Naive thymus-derived CD4-positive, alpha-beta T cell (primary cell): ENCODE measurements around the gene STK17B. TPM values are rescaled to one million over a fixed set of nuclear protein-coding genes. Genes with fewer than 3 reads are reported as not detected.

Source experiments
- ATAC-seq: fragments of 150-1000 bp; cut with Tn5 transposase; 2 replicates; pipeline ENCODE4 v1.10.0; 2021; ENCODE audit warnings: mild to moderate bottlenecking, moderate library complexity
- CTCF ChIA-PET: fragments of 350-600 bp; sonication (Branson Sonifier 250); formaldehyde crosslinking; loops from one replicate; lab custom pipeline; 2021; ENCODE audit warnings: antibody characterized with exemption; lab: Charles Lee
- POLR2A ChIA-PET: fragments of 350-600 bp; sonication (Branson Sonifier 250); formaldehyde crosslinking; loops from one replicate; lab custom pipeline; 2021; ENCODE audit warnings: antibody characterized with exemption, inconsistent platforms; lab: Charles Lee
- DNase-seq, 9 donors: peaks; one replicate each; pipeline versions ENCODE4 v3.0.0 to v3.0.0-alpha.2; 2020 to 2022; ENCODE audit warnings: mixed read lengths in 1 of 9
- H3K27ac ChIP-seq: one replicate; pipeline ENCODE4 v1.7.0; 2013; ENCODE audit warnings: mild to moderate bottlenecking, low read depth, low read length, moderate library complexity
- H3K27me3 ChIP-seq, 2 donors: one replicate each; pipeline ENCODE4 v1.7.0; 2013; ENCODE audit warnings: low read length in 2 of 2, mild to moderate bottlenecking in 2 of 2, moderate library complexity in 2 of 2; ENCODE audit not compliant: control insufficient read depth in 2 of 2, insufficient read depth in 2 of 2
- H3K36me3 ChIP-seq, 3 experiments: 1 replicate in 2 of 3; 2 replicates in 1 of 3; pipeline ENCODE4 v1.7.0; 2013; ENCODE audit warnings: low read length in 3 of 3, mild to moderate bottlenecking in 3 of 3, moderate library complexity in 1 of 3; ENCODE audit not compliant: insufficient read depth in 3 of 3, control insufficient read depth in 2 of 3
- H3K4me1 ChIP-seq, 2 donors: one replicate each; pipeline ENCODE4 v1.7.0; 2013; ENCODE audit warnings: low read length in 2 of 2, mild to moderate bottlenecking in 2 of 2, moderate library complexity in 1 of 2; ENCODE audit not compliant: control insufficient read depth in 2 of 2, insufficient read depth in 2 of 2
- H3K4me3 ChIP-seq: 2 replicates; pipeline ENCODE4 v1.7.0; 2013; ENCODE audit warnings: mild to moderate bottlenecking, low read length
- H3K9me3 ChIP-seq, 3 experiments: 1 replicate in 2 of 3; 2 replicates in 1 of 3; pipeline ENCODE4 v1.7.0; 2013; ENCODE audit warnings: low read length in 3 of 3; ENCODE audit not compliant: control insufficient read depth in 2 of 3
- H3K27ac Mint-ChIP-seq, 9 donors: one replicate each; pipeline ENCODE4 v1.8.0; 2020 to 2022; ENCODE audit warnings: mixed read lengths in 9 of 9, mild to moderate bottlenecking in 8 of 9, moderate library complexity in 5 of 9, inconsistent platforms in 2 of 9
- H3K27me3 Mint-ChIP-seq, 5 donors: one replicate each; pipeline ENCODE4 v1.8.0; 2021 to 2022; ENCODE audit warnings: mixed read lengths in 5 of 5, mild to moderate bottlenecking in 1 of 5
- H3K36me3 Mint-ChIP-seq, 5 donors: one replicate each; pipeline ENCODE4 v1.8.0; 2020 to 2022; ENCODE audit warnings: mixed read lengths in 5 of 5, mild to moderate bottlenecking in 3 of 5, inconsistent platforms in 1 of 5
- H3K4me1 Mint-ChIP-seq, 7 donors: one replicate each; pipeline ENCODE4 v1.8.0; 2020 to 2022; ENCODE audit warnings: mixed read lengths in 7 of 7, mild to moderate bottlenecking in 3 of 7, inconsistent platforms in 1 of 7
- H3K4me3 Mint-ChIP-seq, 10 donors: one replicate each; pipeline ENCODE4 v1.8.0; 2020 to 2022; ENCODE audit warnings: mild to moderate bottlenecking in 10 of 10, mixed read lengths in 10 of 10, moderate library complexity in 6 of 10, inconsistent platforms in 2 of 10
- H3K9me3 Mint-ChIP-seq, 11 donors: one replicate each; pipeline ENCODE4 v1.8.0; 2020 to 2022; ENCODE audit warnings: mixed read lengths in 11 of 11, mild to moderate bottlenecking in 4 of 11, inconsistent platforms in 1 of 11, moderate library complexity in 1 of 11
- intact Hi-C, 2 donors: fragments of 100-400 bp; cut with micrococcal nuclease; formaldehyde crosslinking; loops; one replicate each; pipeline ENCODE4 v1.15.1; 2023
- polyA plus RNA-seq, 2 donors: library from polyadenylated mRNA; unstranded; fragments of 300-500 nt; fragmentation: Illumina TruSeq; gene quantifications; one replicate each; pipeline ENCODE4 v1.2.3, GENCODE V29; 2021
- total RNA-seq, 6 experiments: library from RNA in 5 of 6; stranded (reverse) in 5 of 6; gene quantifications; 1 replicate in 5 of 6; 2 replicates in 1 of 6; pipeline ENCODE4 v1.2.3 and lab custom pipeline; 2021 to 2026

The STK17B gene
- total and polyA plus RNA-seq, 7 experiments from 2014 or later: 66.0 to 513 (median 293) TPM

GRCh38 chr2:196205881-196206435 lies 34.6 kb upstream of the STK17B start:
- Histone ChIP-seq H3K27me3 (no peaks in the 10 kb centered on the region), H3K27ac (no peak overlapping the region), H3K36me3 (no peaks in the 10 kb centered on the region), H3K4me3 (no peak overlapping the region), H3K9me3 (no peaks in the 10 kb centered on the region), H3K4me1 (peaks cover 17 to 31% of the 10 kb centered on the region in 2 donors)
- CTCF ChIA-PET: interaction anchor here (1.6 kb wide), 1 partner anchor 15 kb away, joined by 5 read pairs; no protein-coding TSS in a partner anchor
- Mint-ChIP-seq H3K4me3 (no peak overlapping the region), H3K27me3 (no peaks in the 10 kb centered on the region), H3K27ac (peak overlapping the region in 7 of 9 donors; percentile 28 to 85 (median 66)), H3K9me3 (peaks cover 0 to 5% (median under 1%) of the 10 kb centered on the region in 11 donors), H3K4me1 (peaks cover 29 to 75% (median 51%) of the 10 kb centered on the region in 7 donors), H3K36me3 (peaks cover 0 to 25% (median 0%) of the 10 kb centered on the region in 5 donors)
- no peak for DNase-seq
- POLR2A ChIA-PET: interaction anchor here (1.0 to 3.4 kb wide), 8 partner anchors 10 to 40 kb away, joined by 3 to 29 read pairs (median 12); partner anchors contain the start of gene STK17B
- intact Hi-C loops: no loop called here
- ATAC-seq: no peak

DNA sequence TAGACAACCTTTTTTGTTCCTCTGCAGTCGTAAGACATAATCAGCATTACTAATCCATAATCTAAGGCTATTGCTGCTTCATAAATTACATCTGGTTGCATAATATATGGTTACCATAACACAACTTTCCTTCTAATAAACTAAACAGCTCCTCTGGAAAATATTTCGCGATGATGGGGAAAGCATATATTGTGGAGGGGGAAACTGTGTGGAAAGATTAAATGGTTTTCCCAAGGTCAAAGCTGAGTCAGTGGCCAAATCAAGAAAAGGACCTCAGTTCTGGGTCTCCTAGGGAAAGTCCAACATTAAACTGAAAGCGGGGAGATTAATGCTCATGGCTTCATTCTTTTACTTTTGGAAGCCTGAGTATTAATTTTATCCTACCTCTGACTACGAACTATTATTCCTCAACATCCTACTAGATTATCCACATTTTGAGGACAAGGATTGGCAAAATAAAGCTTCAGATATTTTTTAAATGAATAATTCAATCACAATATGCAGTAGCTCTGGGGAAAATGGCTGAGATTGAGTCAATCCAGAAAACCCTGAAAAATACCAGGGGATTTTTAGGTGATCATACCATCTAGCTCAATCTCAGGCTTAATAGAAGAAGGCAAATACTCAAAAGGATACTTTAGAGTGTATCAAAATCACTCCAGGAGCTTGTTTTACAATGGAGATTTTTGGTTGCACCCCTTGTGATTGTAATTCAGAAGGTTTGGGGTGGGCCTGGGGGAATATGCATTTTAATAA lies 33.8 kb upstream of the STK17B start:
- Histone ChIP-seq H3K36me3 (no peaks in the 10 kb centered on the region), H3K27ac (no peak overlapping the region), H3K9me3 (no peaks in the 10 kb centered on the region), H3K27me3 (no peaks in the 10 kb centered on the region), H3K4me1 (peaks cover 21 to 36% of the 10 kb centered on the region in 2 donors), H3K4me3 (no peak overlapping the region)
- peak overlapping the region in 2 of 9 donors; percentile 66 to 69 for H3K27ac Mint-ChIP-seq
- no peaks in the 10 kb centered on the region for H3K27me3 Mint-ChIP-seq
- peaks cover 28 to 78% (median 56%) of the 10 kb centered on the region in 7 donors for H3K4me1 Mint-ChIP-seq
- ATAC-seq (no peak), DNase-seq (no peak)
- H3K4me3 Mint-ChIP-seq: no peak overlapping the region
- CTCF ChIA-PET: interaction anchor here (1.6 kb wide), 1 partner anchor 15 kb away, joined by 5 read pairs; no protein-coding TSS in a partner anchor
- peaks cover 0 to 27% (median 0%) of the 10 kb centered on the region in 5 donors for H3K36me3 Mint-ChIP-seq
- POLR2A ChIA-PET: interaction anchor here (1.0 to 3.4 kb wide), 13 partner anchors 9 to 71 kb away, joined by 3 to 29 read pairs (median 6); partner anchors contain the start of gene STK17B
- intact Hi-C loops: no loop called here
- peaks cover 0 to 5% (median 0%) of the 10 kb centered on the region in 11 donors for H3K9me3 Mint-ChIP-seq

DNA sequence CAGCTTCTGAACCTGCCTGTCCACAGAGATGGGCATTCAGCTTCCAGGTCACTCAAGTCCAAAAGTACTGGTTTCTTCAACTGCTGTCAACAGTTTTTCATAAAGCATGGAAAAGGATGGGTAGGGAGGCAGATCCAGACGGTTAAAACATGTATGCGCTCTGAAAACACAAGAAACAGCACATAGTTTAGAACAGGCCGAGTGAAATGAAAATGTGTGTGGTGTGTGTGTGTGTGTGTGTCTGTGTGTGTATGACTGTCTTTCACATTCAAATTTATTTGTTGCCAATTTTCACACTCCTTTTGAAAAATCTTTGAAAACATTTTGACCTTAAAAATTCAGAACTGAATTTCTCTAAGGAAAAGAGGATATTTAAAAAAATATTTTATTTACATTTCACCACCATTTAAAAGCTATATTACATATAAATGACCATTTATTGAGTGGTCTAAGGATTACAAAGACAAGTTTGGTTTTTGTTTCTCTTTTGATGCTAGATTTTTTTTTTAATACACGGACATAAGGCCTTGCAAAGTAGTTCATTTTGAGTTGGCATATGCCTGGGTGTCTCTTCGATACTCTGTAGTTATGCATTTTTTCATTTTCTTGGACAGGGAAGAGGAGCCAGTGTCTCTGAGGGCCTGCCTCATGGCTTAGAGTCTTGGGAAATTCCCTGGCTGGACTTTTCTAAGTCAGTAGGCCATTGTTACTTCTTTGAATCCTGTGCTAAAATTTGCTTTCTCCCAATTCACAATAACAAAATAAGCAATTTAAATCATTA lies 30.0 kb upstream of the STK17B start:
- intact Hi-C loops: loop anchor here in 1 of 2 donors (2.0 kb wide), 1 partner anchor 19 kb away; no protein-coding TSS in a partner anchor
- H3K27me3 ChIP-seq: no peaks in the 10 kb centered on the region
- peak overlapping the region; percentile 65 for H3K27ac ChIP-seq
- H3K27ac Mint-ChIP-seq: peak overlapping the region; percentile 75 to 94 (median 88)
- H3K9me3 Mint-ChIP-seq: peaks cover 0 to 5% (median 0%) of the 10 kb centered on the region in 11 donors
- H3K9me3 ChIP-seq: no peaks in the 10 kb centered on the region
- H3K4me3 Mint-ChIP-seq: peak overlapping the region; percentile 58 to 82 (median 74)
- peaks cover 15 to 66% (median 44%) of the 10 kb centered on the region in 7 donors for H3K4me1 Mint-ChIP-seq
- no peaks in the 10 kb centered on the region for H3K27me3 Mint-ChIP-seq
- ATAC-seq: no peak
- no peak for DNase-seq
- ChIA-PET CTCF (interaction anchor here (0.7 to 1.6 kb wide), 4 partner anchors 18 to 23 kb away, joined by 3 to 7 read pairs (median 4); no protein-coding TSS in a partner anchor), POLR2A (interaction anchor here (0.7 to 11.1 kb wide), 12 partner anchors 9 to 123 kb away, joined by 3 to 124 read pairs (median 14); partner anchors contain the start of gene STK17B)
- peak overlapping the region; percentile 45 for H3K4me3 ChIP-seq
- H3K36me3 Mint-ChIP-seq: peaks cover 0 to 21% (median 0%) of the 10 kb centered on the region in 5 donors
- no peaks in the 10 kb centered on the region for H3K36me3 ChIP-seq
- H3K4me1 ChIP-seq: peaks cover 28 to 29% of the 10 kb centered on the region in 2 donors

DNA sequence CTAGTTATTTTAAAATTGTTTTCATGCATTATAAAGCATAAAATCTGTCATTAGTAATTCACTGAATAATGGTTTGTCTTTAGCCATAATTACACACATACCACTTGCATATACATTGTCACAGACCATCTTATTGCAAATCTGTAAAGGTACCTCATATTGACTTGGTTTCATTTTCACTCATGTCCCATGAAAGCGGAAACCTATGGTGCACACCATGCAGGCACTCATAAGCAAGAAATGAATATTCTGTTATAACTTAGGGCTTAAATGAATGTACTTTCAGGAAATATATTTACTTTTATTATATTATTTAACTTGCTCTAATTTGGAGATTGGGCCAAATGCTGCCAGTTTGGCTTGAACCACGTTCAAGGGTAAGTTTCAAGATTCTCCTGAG lies 29.2 kb upstream of the STK17B start:
- Histone ChIP-seq H3K4me1 (peaks cover 28 to 34% of the 10 kb centered on the region in 2 donors), H3K36me3 (no peaks in the 10 kb centered on the region), H3K4me3 (peak overlapping the region; percentile 45), H3K9me3 (no peaks in the 10 kb centered on the region), H3K27ac (peak overlapping the region; percentile 65), H3K27me3 (no peaks in the 10 kb centered on the region)
- CTCF ChIA-PET: interaction anchor here (0.8 to 1.6 kb wide), 3 partner anchors 18 to 37 kb away, joined by 3 to 7 read pairs (median 3); no protein-coding TSS in a partner anchor
- POLR2A ChIA-PET: interaction anchor here (0.8 to 11.1 kb wide), 11 partner anchors 10 to 123 kb away, joined by 3 to 124 read pairs (median 17); partner anchors contain the start of gene STK17B
- no peaks in the 10 kb centered on the region for H3K27me3 Mint-ChIP-seq
- H3K4me3 Mint-ChIP-seq: peak overlapping the region; percentile 41 to 83 (median 75)
- H3K9me3 Mint-ChIP-seq: peaks cover 0 to 11% (median 0%) of the 10 kb centered on the region in 11 donors
- DNase-seq: peak in 3 of 9 donors; percentile 34 to 49 (median 43)
- intact Hi-C loops: loop anchor here (1.0 to 2.0 kb wide), 4 partner anchors 9 to 18 kb away; no protein-coding TSS in a partner anchor
- H3K4me1 Mint-ChIP-seq: peaks cover 20 to 71% (median 53%) of the 10 kb centered on the region in 7 donors
- H3K36me3 Mint-ChIP-seq: peaks cover 0 to 27% (median 0%) of the 10 kb centered on the region in 5 donors
- H3K27ac Mint-ChIP-seq: peak overlapping the region; percentile 54 to 94 (median 87)
- ATAC-seq: peak; percentile 78

DNA sequence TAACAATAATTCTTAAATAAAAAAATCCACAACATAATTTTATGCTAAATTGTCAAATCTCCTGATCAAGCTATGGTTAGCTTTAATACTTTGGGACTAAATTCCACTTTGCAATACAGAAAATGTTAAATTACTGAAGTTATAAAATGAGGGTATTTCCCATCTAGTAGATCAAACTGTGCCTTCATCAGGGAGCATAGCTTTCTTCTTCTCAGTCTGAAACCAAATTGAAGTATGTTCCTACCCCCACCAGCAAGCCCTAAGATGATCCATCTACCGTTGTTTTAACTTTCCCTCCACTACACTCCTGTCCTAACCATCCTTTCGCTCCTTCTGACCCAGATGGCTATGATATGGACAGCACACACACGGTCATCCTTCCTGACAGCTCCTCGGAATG lies 24.4 kb upstream of the STK17B start:
- H3K27ac Mint-ChIP-seq: peak overlapping the region; percentile 33 to 85 (median 70)
- no peak for DNase-seq
- peaks cover 18 to 46% of the 10 kb centered on the region in 2 donors for H3K4me1 ChIP-seq
- intact Hi-C loops: no loop called here
- H3K4me3 Mint-ChIP-seq: peak overlapping the region in 8 of 10 donors; percentile 3 to 55 (median 27)
- peaks cover 0 to 9% (median 0%) of the 10 kb centered on the region in 11 donors for H3K9me3 Mint-ChIP-seq
- no peaks in the 10 kb centered on the region for H3K36me3 ChIP-seq
- no peaks in the 10 kb centered on the region for H3K9me3 ChIP-seq
- H3K27me3 Mint-ChIP-seq: no peaks in the 10 kb centered on the region
- H3K4me1 Mint-ChIP-seq: peaks cover 25 to 84% (median 72%) of the 10 kb centered on the region in 7 donors
- no peak overlapping the region for H3K27ac ChIP-seq
- H3K27me3 ChIP-seq: no peaks in the 10 kb centered on the region
- no peak overlapping the region for H3K4me3 ChIP-seq
- POLR2A ChIA-PET: interaction anchor here (0.6 to 11.1 kb wide), 11 partner anchors 10 to 63 kb away, joined by 3 to 124 read pairs (median 7); partner anchors contain the start of gene STK17B
- peaks cover 0 to 27% (median 0%) of the 10 kb centered on the region in 5 donors for H3K36me3 Mint-ChIP-seq
- CTCF ChIA-PET: interaction anchor here (0.9 to 1.5 kb wide), 5 partner anchors 10 to 31 kb away, joined by 3 to 5 read pairs (median 4); no protein-coding TSS in a partner anchor
- peak; percentile 66 for ATAC-seq
